Measurements from ENCODE around the gene UGGT1.
A peak's percentile ranks its signal among the peaks of the same experiment; 100 is the strongest.

UGGT1 gene

GRCh38 chr2:128090945-128091725 is at the start of gene UGGT1:
Gene UGGT1, plus strand, starts transcription at chr2:128091200. Its CDS starts 158 bp downstream, at chr2:128091358.
- peak; percentile 94 for DNase-seq (ENCODE audit: low spot score)

DNA sequence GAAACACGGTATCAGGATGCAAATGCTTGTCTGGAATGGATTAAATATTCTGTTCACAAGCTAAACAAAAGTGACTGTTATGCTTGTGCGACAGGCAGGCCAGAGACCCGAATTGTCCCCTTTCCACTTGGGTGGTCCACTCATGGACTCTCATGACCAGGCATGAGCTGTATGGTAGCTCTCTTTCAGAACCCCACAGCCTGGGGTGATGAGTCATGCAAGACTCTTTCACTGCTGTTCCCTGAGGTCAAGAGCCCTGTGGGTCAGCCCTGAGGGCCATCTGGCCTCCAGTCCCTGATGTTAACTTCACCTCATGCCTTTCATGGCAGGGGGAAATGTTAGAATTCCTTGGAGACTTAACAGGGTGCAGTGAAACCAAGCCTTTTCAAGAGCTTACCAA is 49.4 kb upstream of the UGGT1 start:
- no peak for DNase-seq (ENCODE audit: low spot score)

GRCh38 chr2:128043041-128043440 is 48.0 kb upstream of the UGGT1 start:
- DNase-seq (ENCODE audit: low spot score), result no peak

DNA sequence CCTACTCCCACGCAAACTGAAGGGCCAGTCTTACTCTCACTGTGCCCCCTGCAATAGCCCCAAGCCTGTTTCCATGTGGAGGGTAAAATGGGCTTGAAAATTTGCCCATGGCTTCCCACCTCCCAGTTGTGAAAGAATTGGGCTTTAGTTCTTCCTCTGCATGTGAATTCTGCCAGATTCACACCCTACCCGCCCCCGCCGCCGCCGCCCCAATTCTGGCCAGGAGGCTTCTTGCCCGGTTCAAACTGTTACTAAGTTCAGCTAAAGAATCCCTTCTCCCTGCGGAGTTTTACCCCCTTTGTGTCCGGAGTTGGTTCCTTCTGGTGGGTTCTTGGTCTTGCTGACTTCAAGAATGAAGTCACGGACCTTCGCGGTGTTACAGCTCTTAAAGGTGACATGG is 37.7 kb upstream of the UGGT1 start:
- DNase-seq (ENCODE audit: low spot score), result no peak

- DNase-seq (ENCODE audit: low spot score), result no peak
Measured at GRCh38 chr2:128054104-128054885, 36.7 kb upstream of the UGGT1 start.

- no peak for DNase-seq (ENCODE audit: low spot score)
Measured at GRCh38 chr2:128057334-128057733, 33.7 kb upstream of the UGGT1 start.

DNA sequence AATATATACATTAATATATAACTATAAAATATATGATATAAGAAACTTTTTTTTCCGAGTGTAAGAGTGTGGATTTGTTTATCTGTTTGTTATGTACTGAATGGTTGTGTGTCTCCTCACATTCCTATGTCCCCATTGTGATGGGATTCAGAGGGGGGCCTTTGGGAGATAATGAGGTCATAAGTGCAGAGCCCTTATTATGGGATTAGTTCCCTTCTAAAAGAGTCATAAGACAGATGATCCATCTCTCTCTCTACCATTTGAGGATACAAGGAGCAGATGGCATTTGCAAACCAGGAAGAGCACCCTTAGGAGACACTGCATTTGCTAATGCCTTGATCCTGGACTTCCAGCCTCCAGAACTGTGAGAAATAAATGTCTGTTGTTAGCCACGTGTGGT is 32.9 kb upstream of the UGGT1 start:
- no peak for DNase-seq (ENCODE audit: low spot score)

DNA sequence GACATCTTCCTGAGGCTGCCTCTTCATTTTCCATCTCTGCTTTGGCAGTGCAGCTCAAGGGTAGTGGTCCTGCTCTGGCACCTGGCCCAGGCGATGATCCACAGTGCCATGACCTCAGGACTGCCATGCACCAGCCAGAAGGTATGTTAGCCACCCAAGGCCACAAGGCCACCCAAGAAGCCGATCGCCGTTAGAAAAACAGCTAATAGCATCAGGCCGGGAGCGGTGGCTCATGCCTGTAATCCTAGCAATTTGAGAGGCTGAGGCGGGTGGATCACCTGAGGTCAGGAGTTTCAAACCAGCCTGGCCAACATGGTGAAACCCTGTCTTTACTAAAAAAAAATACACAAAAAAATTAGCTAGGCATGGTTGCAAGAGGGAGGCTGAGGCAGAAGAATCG is 28.4 kb upstream of the UGGT1 start:
- no peak for DNase-seq (ENCODE audit: low spot score)

DNA sequence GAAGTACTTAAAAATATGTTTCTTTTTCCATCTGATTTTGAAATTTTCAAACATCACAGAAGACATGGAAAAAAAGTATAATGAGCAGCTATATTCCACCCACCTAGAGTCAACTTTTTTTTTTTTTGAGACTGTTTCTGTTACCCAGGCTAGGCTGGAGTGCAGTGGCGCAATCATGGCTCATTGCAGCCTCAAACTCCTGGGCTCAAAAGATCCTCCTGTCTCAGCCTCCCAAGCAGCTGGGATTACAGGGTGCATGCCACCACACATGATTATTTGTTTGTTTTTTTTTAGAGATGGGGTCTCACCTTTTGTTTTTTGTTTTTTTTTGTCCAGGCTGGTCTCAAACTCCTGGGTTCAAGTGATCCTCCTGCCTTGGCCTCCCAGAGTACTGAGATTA is 26.6 kb upstream of the UGGT1 start:
- DNase-seq (ENCODE audit: low spot score), result no peak

DNA sequence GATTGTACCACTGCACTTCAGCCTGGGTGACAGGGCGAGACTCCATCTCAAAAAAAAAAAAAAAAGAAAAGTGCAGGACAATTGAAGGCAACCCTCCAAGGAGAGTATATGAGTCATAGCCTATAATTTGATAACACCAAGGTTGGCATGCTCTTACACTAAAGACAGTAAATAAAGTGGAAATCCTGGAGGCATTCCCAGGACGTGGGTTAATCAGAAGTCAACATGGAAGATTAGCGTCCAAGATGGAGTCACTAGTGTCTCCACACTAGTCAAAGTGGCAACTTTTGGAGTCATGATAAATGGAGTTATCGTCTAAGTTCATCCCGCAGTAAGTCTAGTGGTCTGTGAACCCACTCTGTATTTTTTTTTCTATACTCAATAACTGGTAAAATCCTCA is 21.2 kb upstream of the UGGT1 start:
- no peak for DNase-seq (ENCODE audit: low spot score)

DNA sequence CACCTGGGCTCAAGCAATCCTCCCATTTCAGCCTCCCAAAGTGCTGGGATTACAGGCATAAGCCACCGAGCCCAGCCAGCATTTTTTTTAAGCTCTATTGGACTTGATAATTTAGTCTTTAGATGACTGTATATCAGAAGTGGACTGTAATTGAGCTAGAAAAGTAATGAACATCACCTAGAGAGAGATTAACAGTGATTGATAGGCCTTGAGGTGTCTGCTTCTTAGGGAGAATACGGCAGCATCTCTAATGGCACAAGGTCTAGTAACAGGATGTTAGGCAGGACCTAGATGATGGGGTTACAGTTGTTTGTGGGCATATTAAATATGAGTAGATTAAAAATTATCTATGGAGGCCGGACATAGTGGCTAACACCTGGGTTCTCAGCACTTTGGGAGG is 17.7 kb upstream of the UGGT1 start:
- DNase-seq (ENCODE audit: low spot score), result no peak

- no peak for DNase-seq (ENCODE audit: low spot score)
Measured at GRCh38 chr2:128076461-128077106, 14.4 kb upstream of the UGGT1 start.

GRCh38 chr2:128084757-128085156 is 6.2 kb upstream of the UGGT1 start:
- DNase-seq (ENCODE audit: low spot score), result no peak

DNA sequence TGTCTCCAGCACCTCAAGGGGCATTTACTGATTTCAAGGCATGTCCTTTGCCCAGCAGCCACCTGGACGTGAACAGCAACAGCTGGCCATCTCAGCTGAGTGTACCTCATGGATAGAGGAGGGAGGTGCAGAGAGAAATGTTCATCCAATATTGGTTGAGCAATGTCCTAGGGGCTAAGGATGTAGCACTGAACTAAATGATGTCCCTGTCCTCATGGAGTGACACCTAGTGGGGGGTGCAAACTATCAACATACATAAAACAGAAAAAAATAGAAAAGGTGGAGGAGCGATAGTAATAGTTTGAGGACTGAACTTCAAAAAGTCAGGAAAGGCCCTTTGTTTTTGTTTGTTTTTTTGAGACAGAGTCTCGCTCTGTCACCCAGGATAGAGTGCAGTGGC is 4.8 kb upstream of the UGGT1 start:
- DNase-seq (ENCODE audit: low spot score), result no peak

- DNase-seq (ENCODE audit: low spot score), result no peak
Measured at GRCh38 chr2:128090575-128090944, 440 bp upstream of the UGGT1 start.

DNA sequence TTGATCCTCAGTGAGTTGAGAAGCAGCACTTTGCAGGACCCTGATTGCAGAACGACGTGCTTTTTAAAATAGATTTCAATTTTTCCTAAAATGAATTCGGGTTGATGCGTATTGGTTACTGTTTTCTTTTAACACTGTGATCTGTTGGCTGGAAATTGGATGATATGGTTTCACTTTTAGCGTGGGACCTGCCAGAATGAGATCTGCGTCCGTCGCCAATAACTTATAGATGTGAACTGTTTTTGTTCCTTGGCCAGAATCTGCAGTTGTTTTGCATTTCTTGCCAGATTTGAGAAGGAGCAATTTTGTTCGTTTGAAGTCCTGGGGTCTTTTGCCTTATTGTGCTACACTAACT is 703 bp downstream of the UGGT1 start:
- no peak for DNase-seq (ENCODE audit: low spot score)

DNA sequence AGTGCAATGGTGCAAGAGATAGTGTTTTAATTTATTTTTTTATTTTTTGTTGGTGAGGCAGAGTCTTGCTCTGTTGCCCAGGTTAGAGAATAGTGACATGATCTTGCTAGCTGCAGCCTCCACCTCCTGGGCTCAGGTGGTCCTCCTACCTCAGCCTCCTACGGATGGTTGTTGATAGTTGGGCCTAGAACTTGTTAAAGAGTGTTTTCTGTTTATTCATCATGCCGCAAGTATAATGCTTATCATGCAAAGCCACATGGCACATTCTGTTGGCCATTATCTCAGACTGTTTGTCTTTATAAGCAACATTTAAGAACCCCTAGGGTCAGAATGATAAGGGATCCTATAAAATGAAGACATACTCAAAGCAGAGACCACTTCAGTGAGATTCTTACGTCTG is 1.7 kb downstream of the UGGT1 start:
- DNase-seq (ENCODE audit: low spot score), result no peak

- DNase-seq (ENCODE audit: low spot score), result no peak
Measured at GRCh38 chr2:128093762-128094161, 2.8 kb downstream of the UGGT1 start.

DNA sequence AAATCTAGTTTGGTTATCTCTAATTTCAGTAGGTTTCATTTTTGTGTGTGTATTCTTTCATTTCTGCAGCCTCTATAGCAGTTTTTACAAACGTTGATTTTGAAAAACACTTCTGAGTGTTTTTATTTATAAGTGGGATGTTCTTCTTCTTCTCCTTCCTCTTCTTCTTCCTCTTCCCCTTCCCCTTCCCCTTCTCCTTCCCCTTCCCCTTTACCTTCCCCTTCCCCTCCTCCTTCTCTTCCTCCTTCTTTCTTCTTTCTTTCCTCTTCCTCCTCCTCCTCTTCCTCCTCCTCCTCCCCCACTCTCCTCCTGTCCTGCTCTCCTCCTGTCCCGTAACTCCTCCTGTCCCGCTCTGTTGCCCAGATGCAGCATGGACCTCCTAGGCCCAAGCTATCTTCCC is 4.2 kb downstream of the UGGT1 start:
- no peak for DNase-seq (ENCODE audit: low spot score)

DNA sequence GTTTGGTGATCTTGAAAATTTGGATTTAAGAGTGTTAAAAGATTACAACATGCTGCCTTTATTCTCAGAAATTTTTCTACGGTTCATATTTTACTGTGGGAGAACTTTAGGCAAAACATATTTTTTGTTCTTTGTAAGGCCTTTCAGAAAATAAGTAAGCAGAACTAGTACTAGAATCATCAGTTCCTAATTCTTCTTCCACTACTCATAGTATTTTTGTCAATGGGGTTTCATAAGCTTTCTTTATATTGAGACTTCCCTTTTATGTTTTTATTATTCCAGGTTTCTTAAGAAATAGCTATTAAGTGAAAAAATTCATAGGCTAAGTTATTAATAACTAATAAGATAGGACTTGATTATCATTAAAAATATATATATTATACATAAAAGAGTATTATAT is 12.4 kb downstream of the UGGT1 start:
- no peak for DNase-seq (ENCODE audit: low spot score)

- DNase-seq (ENCODE audit: low spot score), result no peak
Measured at GRCh38 chr2:128105072-128105471, 14.1 kb downstream of the UGGT1 start.

DNA sequence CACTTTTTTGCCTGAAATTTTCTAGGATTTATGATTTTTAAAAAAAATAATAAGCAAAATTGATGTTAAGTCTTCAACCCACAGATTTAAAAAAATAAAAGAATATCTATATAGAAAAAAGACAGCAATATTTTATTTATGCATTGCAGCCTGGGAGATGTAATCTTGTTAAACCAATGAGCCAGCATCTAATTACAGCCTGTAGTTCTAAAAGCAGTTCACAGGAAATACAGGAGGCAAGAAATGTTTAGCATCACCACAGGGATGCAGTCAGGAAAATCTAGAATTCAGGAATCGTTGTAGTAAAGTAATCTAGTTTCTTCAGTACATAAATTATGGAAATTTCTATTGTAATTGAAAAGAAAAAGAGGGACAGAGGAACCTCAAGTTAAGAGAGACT is 17.2 kb downstream of the UGGT1 start:
- DNase-seq (ENCODE audit: low spot score), result no peak

- no peak for DNase-seq (ENCODE audit: low spot score)
Measured at GRCh38 chr2:128109243-128109642, 18.2 kb downstream of the UGGT1 start.
